GM12878 (cell line): ENCODE measurements around the gene SCLY. TPM values are rescaled to one million over a fixed set of nuclear protein-coding genes. Genes with fewer than 3 reads are reported as not detected.

Experiments used
- ATAC-seq: fragments of 200-7000 bp; cut with Tn5 transposase; 3 replicates; pipeline ENCODE4 v1.9.1; 2020; ENCODE audit warnings: mild to moderate bottlenecking, moderate library complexity
- BruUV-seq: library from RNA; stranded (reverse); fragments of 400-500 nt; replicated peaks from 2 replicates; lab custom pipeline; 2021; lab: Mats Ljungman, UMichigan
- CTCF ChIA-PET: fragments of 300-600 bp; sonication (Branson Sonifier 250); formaldehyde crosslinking; extraction: SDS; loops from one replicate; lab custom pipeline; 2021; ENCODE audit warnings: inconsistent platforms; lab: Yijun Ruan, JAX
- POLR2A ChIA-PET: fragments of 350-600 bp; formaldehyde crosslinking; extraction: SDS; loops from one replicate; lab custom pipeline; 2021; ENCODE audit warnings: inconsistent platforms; lab: Charles Lee
- RAD21 ChIA-PET: fragments of 300-600 bp; sonication (Branson Sonifier 250); formaldehyde crosslinking; loops from one replicate; lab custom pipeline; 2023; ENCODE audit warnings: antibody characterized with exemption; ENCODE audit not compliant: unreplicated experiment; lab: Charles Lee
- SMC1A ChIA-PET: fragments of 300-600 bp; sonication (Branson Sonifier 250); formaldehyde crosslinking; loops from one replicate; lab custom pipeline; 2023; ENCODE audit not compliant: unreplicated experiment, uncharacterized antibody; lab: Charles Lee
- DNase-seq: peaks from one replicate; pipeline ENCODE4 v3.0.0-alpha.2; 2011; ENCODE audit warnings: low read depth, low spot score
- FAIRE-seq: peaks from 3 replicates; lab custom pipeline; 2011; peaks lifted over from hg19 to GRCh38; lab: Jason Lieb, UNC
- H2AFZ ChIP-seq: 2 replicates; pipeline ENCODE4 v1.6.0; 2011; ENCODE audit warnings: low read depth, low read length, control low read depth; ENCODE audit not compliant: control insufficient read depth
- H3K27ac ChIP-seq: 2 replicates; pipeline ENCODE4 v1.5.1; 2011; ENCODE audit warnings: control low read depth; ENCODE audit not compliant: control insufficient read depth, insufficient read depth
- H3K27me3 ChIP-seq, 2 experiments: replicated peaks in 1 of 2; 2 replicates each; pipeline versions ENCODE4 v1.6.0 to v1.6.1; 2011; ENCODE audit warnings: low read length in 1 of 2; ENCODE audit not compliant: control insufficient read depth in 2 of 2, insufficient read depth in 2 of 2
- H3K36me3 ChIP-seq, 2 experiments: 2 replicates each; pipeline ENCODE4 v1.5.1; 2011; ENCODE audit warnings: low read length in 1 of 2; ENCODE audit not compliant: control insufficient read depth in 2 of 2, insufficient read depth in 2 of 2
- H3K4me1 ChIP-seq: 2 replicates; pipeline ENCODE4 v1.6.1; 2011; ENCODE audit warnings: mild to moderate bottlenecking, low read length, moderate library complexity, mixed read lengths; ENCODE audit not compliant: control insufficient read depth, insufficient read depth
- H3K4me2 ChIP-seq: 2 replicates; pipeline ENCODE4 v1.6.0; 2011; ENCODE audit warnings: control low read depth; ENCODE audit not compliant: control insufficient read depth, insufficient read depth
- H3K4me3 ChIP-seq: fragments of 200-600 bp; sonication (generic); 2 replicates; pipeline ENCODE4 v1.5.1; 2016
- H3K79me2 ChIP-seq: 2 replicates; pipeline ENCODE4 v1.6.0; 2011; ENCODE audit warnings: low read length; ENCODE audit not compliant: control insufficient read depth, insufficient read depth
- H3K9ac ChIP-seq: 2 replicates; pipeline ENCODE4 v1.8.0; 2011; ENCODE audit warnings: low read length, control low read depth, mixed read lengths; ENCODE audit not compliant: control insufficient read depth, insufficient read depth
- H3K9me3 ChIP-seq: replicated peaks from 3 replicates; pipeline ENCODE4 v1.5.1; 2011; ENCODE audit warnings: mild to moderate bottlenecking, low read length; ENCODE audit not compliant: control insufficient read depth, insufficient read depth
- H4K20me1 ChIP-seq: 2 replicates; pipeline ENCODE4 v1.6.0; 2011; ENCODE audit not compliant: control insufficient read depth, insufficient read depth
- CHD2 ChIP-seq: IDR thresholded peaks from 2 replicates; pipeline ENCODE4 v1.6.1; 2011; ENCODE audit warnings: low read depth, low read length, improper control_type of control experiment, borderline replicate concordance
- EED ChIP-seq: sonication (generic); IDR thresholded peaks from 2 replicates; pipeline ENCODE4 v1.6.1; 2016; ENCODE audit warnings: antibody characterized with exemption, low read depth
- GATAD2B ChIP-seq: fragments of 450-650 bp; conservative IDR thresholded peaks from 2 replicates; pipeline ENCODE4 v1.6.1; 2017; ENCODE audit warnings: low read depth, mild to moderate bottlenecking, moderate library complexity
- IKZF2 ChIP-seq, 2 experiments: fragments of 450-650 bp; IDR thresholded peaks; 2 replicates each; pipeline ENCODE4 v1.6.1; 2017; ENCODE audit warnings: mild to moderate bottlenecking in 2 of 2, moderate library complexity in 2 of 2
- IRF4 ChIP-seq: IDR thresholded peaks from 2 replicates; pipeline ENCODE4 v1.6.1; 2011; ENCODE audit warnings: low read depth, low read length
- JUNB ChIP-seq: IDR thresholded peaks from 2 replicates; pipeline ENCODE4 v1.6.1; 2016; ENCODE audit warnings: antibody characterized with exemption, mild to moderate bottlenecking
- KAT2A ChIP-seq: conservative IDR thresholded peaks from 2 replicates; pipeline ENCODE4 v1.6.1; 2011; ENCODE audit warnings: low read depth, low read length; ENCODE audit not compliant: control insufficient read depth
- NFXL1 ChIP-seq: fragments of 450-650 bp; IDR thresholded peaks from 2 replicates; pipeline ENCODE4 v1.6.1; 2017; ENCODE audit warnings: antibody characterized with exemption, mild to moderate bottlenecking, borderline replicate concordance
- NR2C1 ChIP-seq: fragments of 450-650 bp; IDR thresholded peaks from 2 replicates; pipeline ENCODE4 v1.6.1; 2017; ENCODE audit warnings: antibody characterized with exemption, mild to moderate bottlenecking, moderate library complexity
- PKNOX1 ChIP-seq: fragments of 450-650 bp; IDR thresholded peaks from 2 replicates; pipeline ENCODE4 v1.6.1; 2016; ENCODE audit warnings: mild to moderate bottlenecking
- SMAD5 ChIP-seq: IDR thresholded peaks from 2 replicates; pipeline ENCODE4 v1.6.1; 2016; ENCODE audit warnings: antibody characterized with exemption, low read depth
- SREBF2 ChIP-seq: IDR thresholded peaks from 2 replicates; pipeline ENCODE4 v1.6.1; 2012; ENCODE audit warnings: mild to moderate bottlenecking, low read length
- YY1 ChIP-seq: IDR thresholded peaks from 2 replicates; pipeline ENCODE4 v1.6.1; 2011; ENCODE audit warnings: low read depth, mild to moderate bottlenecking, low read length
- ZNF207 ChIP-seq: fragments of 450-650 bp; IDR thresholded peaks from 2 replicates; pipeline ENCODE4 v1.6.1; 2014; ENCODE audit warnings: antibody characterized with exemption, mild to moderate bottlenecking, borderline replicate concordance
- WGBS: methylation state at CpG from one replicate; pipeline ENCODE4 v1.1.6; 2016; ENCODE audit warnings: low lambda C conversion rate; ENCODE audit not compliant: insufficient replicate concordance, insufficient coverage; ENCODE audit errors: missing lambda C conversion rate; 5-methylcytosine and 5-hydroxymethylcytosine counted together
- in situ Hi-C: fragments of 300-500 bp; cut with MboI; formaldehyde crosslinking; loops from 9 replicates; pipeline ENCODE4 v1.14.3; 2018; ENCODE audit warnings: mixed read lengths
- intact Hi-C: fragments of 100-400 bp; cut with micrococcal nuclease; formaldehyde crosslinking; loops from one replicate; pipeline ENCODE4 v1.14.2; 2022; ENCODE audit not compliant: unreplicated experiment
- polyA plus RNA-seq, 11 experiments: library from polyadenylated mRNA; depleted of rRNA in 4 of 11; unstranded in 6 of 11; stranded (reverse) in 5 of 11; fragments of >200 nt; fragmentation: Nextera tagmentation in 4 of 11; fragmentation: Illumina TruSeq in 1 of 11; extraction: Ambion mirVana in 4 of 11; extraction: Trizol in 1 of 11; gene quantifications; 1 replicate in 1 of 11; 2 replicates in 10 of 11; pipeline versions ENCODE4 v1.2.1 to v1.2.3, GENCODE V29; 2011 to 2016; ENCODE audit warnings: inconsistent platforms in 2 of 11, missing spikeins in 2 of 11, low read depth in 1 of 11
- total RNA-seq, 4 experiments: library from RNA; depleted of rRNA in 3 of 4; stranded (reverse); fragments of >200 nt in 3 of 4; fragmentation: Illumina TruSeq in 1 of 4; extraction: Trizol in 1 of 4; gene quantifications; 2 replicates each; pipeline versions ENCODE4 v1.2.1 to v1.2.3, GENCODE V29; 2013 to 2021
- TF ChIP-seq, protein P1 (sequence below): fragments of 450-650 bp; conservative IDR thresholded peaks from 2 replicates; pipeline ENCODE4 v1.6.1; 2017; ENCODE audit warnings: mild to moderate bottlenecking, moderate library complexity

SCLY gene
- total and polyA plus RNA-seq, 10 of the 15 experiments (the other 5 are each of a cell fraction or from before 2014, with no cell fraction given), result 3.3 to 49.1 (median 32.3) TPM

- RAD21 ChIA-PET, result no interaction called here
- intact Hi-C loops (no loop called here), in situ Hi-C loops (no loop called here)
- SMC1A ChIA-PET, result no interaction called here
- no peaks in the 10 kb centered on the region for H3K4me1 ChIP-seq
- no peaks in the 10 kb centered on the region for H4K20me1 ChIP-seq
- H3K79me2 ChIP-seq, result no peaks in the 10 kb centered on the region
- H3K9me3 ChIP-seq, result no peaks in the 10 kb centered on the region
- peaks cover 0 to 2% of the 10 kb centered on the region in 2 experiments; a peak in 3 of 4 replicates for H3K36me3 ChIP-seq
- DNase-seq, result no peak
- H3K27ac ChIP-seq, result no peak overlapping the region
- 80% methylated on average over 6 of the region's 6 CpGs for WGBS
- H3K4me3 ChIP-seq, result no peak overlapping the region
- no peak for TF ChIP-seq CHD2
- TF ChIP-seq ZNF207, result no peak
- TF ChIP-seq KAT2A, result no peak
- no peak for TF ChIP-seq NR2C1
- TF ChIP-seq IKZF2 (IDR thresholded peaks at IDR 0.05), result no peak
- no peak for TF ChIP-seq SREBF2
- TF ChIP-seq GATAD2B, result no peak
- no peak for TF ChIP-seq YY1
- TF ChIP-seq SMAD5, result no peak
- no peak for TF ChIP-seq JUNB
- no peak for TF ChIP-seq EED
- TF ChIP-seq, protein P1, sequence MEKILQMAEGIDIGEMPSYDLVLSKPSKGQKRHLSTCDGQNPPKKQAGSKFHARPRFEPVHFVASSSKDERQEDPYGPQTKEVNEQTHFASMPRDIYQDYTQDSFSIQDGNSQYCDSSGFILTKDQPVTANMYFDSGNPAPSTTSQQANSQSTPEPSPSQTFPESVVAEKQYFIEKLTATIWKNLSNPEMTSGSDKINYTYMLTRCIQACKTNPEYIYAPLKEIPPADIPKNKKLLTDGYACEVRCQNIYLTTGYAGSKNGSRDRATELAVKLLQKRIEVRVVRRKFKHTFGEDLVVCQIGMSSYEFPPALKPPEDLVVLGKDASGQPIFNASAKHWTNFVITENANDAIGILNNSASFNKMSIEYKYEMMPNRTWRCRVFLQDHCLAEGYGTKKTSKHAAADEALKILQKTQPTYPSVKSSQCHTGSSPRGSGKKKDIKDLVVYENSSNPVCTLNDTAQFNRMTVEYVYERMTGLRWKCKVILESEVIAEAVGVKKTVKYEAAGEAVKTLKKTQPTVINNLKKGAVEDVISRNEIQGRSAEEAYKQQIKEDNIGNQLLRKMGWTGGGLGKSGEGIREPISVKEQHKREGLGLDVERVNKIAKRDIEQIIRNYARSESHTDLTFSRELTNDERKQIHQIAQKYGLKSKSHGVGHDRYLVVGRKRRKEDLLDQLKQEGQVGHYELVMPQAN, result no peak
- TF ChIP-seq IRF4, result no peak
- no peak for TF ChIP-seq PKNOX1
- TF ChIP-seq NFXL1, result no peak
- H3K9ac ChIP-seq, result no peak overlapping the region
- H3K27me3 ChIP-seq, result no peaks in the 10 kb centered on the region
- POLR2A ChIA-PET, result no interaction called here
- BruUV-seq, result no TSS peak
- no peak overlapping the region for H3K4me2 ChIP-seq
- ATAC-seq, result no peak
- H2AFZ ChIP-seq, result no peak overlapping the region
- CTCF ChIA-PET, result no interaction called here
- FAIRE-seq, result no peak
Observed at GRCh38 chr2:238043851-238044250, 16.9 kb upstream of the SCLY start.
